Fibroblast of lung (primary cell): ENCODE measurements around the gene KCNK5.

Source experiments
- CTCF ChIP-seq, 2 donors: IDR thresholded peaks in 1 of 2; conservative IDR thresholded peaks in 1 of 2; 1 replicate in 1 of 2; 2 replicates in 1 of 2; pipeline ENCODE4 v1.5.1; 2011 to 2012; ENCODE audit warnings: low read length in 2 of 2, control low read depth in 1 of 2, inconsistent platforms in 1 of 2, low read depth in 1 of 2, mild to moderate bottlenecking in 1 of 2
- EZH2 ChIP-seq: IDR thresholded peaks from 2 replicates; pipeline ENCODE4 v1.5.1; 2012; ENCODE audit warnings: low read length, control low read depth, mild to moderate bottlenecking; ENCODE audit errors: missing control alignments

- TF ChIP-seq CTCF (conservative IDR thresholded peaks at IDR 0.05 in 1 of 2, IDR thresholded peaks at IDR 0.05 in 1 of 2; ENCODE audit: low read depth in 1 of 2, low read length in 2 of 2) (no peak), EZH2 (no peak)
These were observed 1.8 kb downstream of the KCNK5 start for GRCh38 chr6:39227476-39227875.
